MM.1S (cell line): Measurements from ENCODE around the gene RGPD3.
"Not testable (repeated sequence)": the region's sequence is repeated elsewhere in the genome, so short reads cannot be mapped to it uniquely, and the experiment has no call there.

Source experiments
- DNase-seq: peaks from one replicate; pipeline ENCODE4 v3.0.0-alpha.2; 2015
- H2AFZ ChIP-seq: fragments of 300-600 bp; sonication (generic); 2 replicates; pipeline ENCODE4 v1.6.0; 2016; ENCODE audit warnings: antibody characterized with exemption, low read length
- H3F3A ChIP-seq: fragments of 300-600 bp; sonication (generic); 2 replicates; pipeline ENCODE4 v1.6.1; 2016; ENCODE audit warnings: mild to moderate bottlenecking, antibody characterized with exemption, low read length, moderate library complexity, mixed read lengths; ENCODE audit not compliant: insufficient read depth
- H3K27ac ChIP-seq: fragments of 300-600 bp; sonication (generic); 2 replicates; pipeline ENCODE4 v1.5.1; 2016; ENCODE audit warnings: mild to moderate bottlenecking, low read length
- H3K27me3 ChIP-seq: fragments of 300-600 bp; sonication (generic); replicated peaks from 2 replicates; pipeline ENCODE4 v1.6.0; 2016; ENCODE audit warnings: low read length; ENCODE audit not compliant: insufficient read depth
- H3K36me3 ChIP-seq: fragments of 300-600 bp; sonication (generic); replicated peaks from 2 replicates; pipeline ENCODE4 v1.6.1; 2016; ENCODE audit warnings: mild to moderate bottlenecking, low read length, mixed read lengths; ENCODE audit not compliant: insufficient read depth
- H3K4me1 ChIP-seq: fragments of 300-600 bp; sonication (generic); 2 replicates; pipeline ENCODE4 v1.6.1; 2016; ENCODE audit warnings: low read length, mixed read lengths
- H3K4me2 ChIP-seq: fragments of 300-600 bp; sonication (generic); 2 replicates; pipeline ENCODE4 v1.6.0; 2016; ENCODE audit warnings: low read depth, low read length
- H3K4me3 ChIP-seq: fragments of 300-600 bp; sonication (generic); 2 replicates; pipeline ENCODE4 v1.5.1; 2016; ENCODE audit warnings: low read length, mixed read lengths
- H3K79me2 ChIP-seq: fragments of 300-600 bp; sonication (generic); 2 replicates; pipeline ENCODE4 v1.6.1; 2016; ENCODE audit warnings: mixed run types, low read length, mixed read lengths
- H3K9ac ChIP-seq: fragments of 300-600 bp; sonication (generic); 2 replicates; pipeline ENCODE4 v1.6.1; 2016; ENCODE audit warnings: low read length, mixed read lengths
- H3K9me2 ChIP-seq: fragments of 300-600 bp; sonication (generic); replicated peaks from 2 replicates; pipeline ENCODE4 v1.6.1; 2016; ENCODE audit warnings: mild to moderate bottlenecking, low read length, mixed read lengths; ENCODE audit not compliant: insufficient read depth
- H3K9me3 ChIP-seq: fragments of 300-600 bp; sonication (generic); replicated peaks from 2 replicates; pipeline ENCODE4 v1.6.1; 2016; ENCODE audit warnings: mild to moderate bottlenecking, low read length, mixed read lengths; ENCODE audit not compliant: insufficient read depth
- H4K20me1 ChIP-seq: fragments of 300-600 bp; sonication (generic); 2 replicates; pipeline ENCODE4 v1.6.1; 2016; ENCODE audit warnings: mild to moderate bottlenecking, low read length, moderate library complexity, mixed read lengths; ENCODE audit not compliant: insufficient read depth

RGPD3 gene

GRCh38 chr2:106511934-106512333 lies 43.7 kb upstream of the RGPD3 start:
- not testable (repeated sequence) for H3K27me3 ChIP-seq, H3K4me2 ChIP-seq, H3K4me3 ChIP-seq, H3K79me2 ChIP-seq, H3F3A ChIP-seq, H3K9me2 ChIP-seq, H3K36me3 ChIP-seq, H3K9ac ChIP-seq, DNase-seq, H3K27ac ChIP-seq, H2AFZ ChIP-seq, H3K9me3 ChIP-seq, H4K20me1 ChIP-seq, H3K4me1 ChIP-seq

GRCh38 chr2:106511476-106511901 lies 43.3 kb upstream of the RGPD3 start:
- H3K27ac ChIP-seq, H3K9ac ChIP-seq, H3K9me2 ChIP-seq, H3K79me2 ChIP-seq, DNase-seq, H3K4me1 ChIP-seq, H3K4me3 ChIP-seq, H3K9me3 ChIP-seq, H3K36me3 ChIP-seq, H3F3A ChIP-seq, H2AFZ ChIP-seq, H4K20me1 ChIP-seq, H3K27me3 ChIP-seq, H3K4me2 ChIP-seq: not testable (repeated sequence)

GRCh38 chr2:106510791-106511190 lies 42.6 kb upstream of the RGPD3 start:
- not testable (repeated sequence) for DNase-seq, H3F3A ChIP-seq, H3K27me3 ChIP-seq, H2AFZ ChIP-seq, H3K4me1 ChIP-seq, H3K79me2 ChIP-seq, H3K4me2 ChIP-seq, H4K20me1 ChIP-seq, H3K9ac ChIP-seq, H3K36me3 ChIP-seq, H3K4me3 ChIP-seq, H3K9me2 ChIP-seq, H3K27ac ChIP-seq, H3K9me3 ChIP-seq

GRCh38 chr2:106509374-106509770 lies 41.2 kb upstream of the RGPD3 start:
- H3K4me2 ChIP-seq, H2AFZ ChIP-seq, H3K9ac ChIP-seq, H3K4me1 ChIP-seq, DNase-seq, H3K27me3 ChIP-seq, H3K27ac ChIP-seq, H3K9me2 ChIP-seq, H3K9me3 ChIP-seq, H3F3A ChIP-seq, H3K36me3 ChIP-seq, H3K79me2 ChIP-seq, H3K4me3 ChIP-seq, H4K20me1 ChIP-seq: not testable (repeated sequence)

GRCh38 chr2:106508660-106509373 lies 40.6 kb upstream of the RGPD3 start:
- not testable (repeated sequence) for H3K27ac ChIP-seq, H2AFZ ChIP-seq, H3F3A ChIP-seq, H4K20me1 ChIP-seq, DNase-seq, H3K27me3 ChIP-seq, H3K9ac ChIP-seq, H3K4me3 ChIP-seq, H3K9me2 ChIP-seq, H3K9me3 ChIP-seq, H3K79me2 ChIP-seq, H3K36me3 ChIP-seq, H3K4me2 ChIP-seq, H3K4me1 ChIP-seq

GRCh38 chr2:106506002-106506687 lies 37.9 kb upstream of the RGPD3 start:
- H3K4me1 ChIP-seq, DNase-seq, H3K79me2 ChIP-seq, H3K4me2 ChIP-seq, H3K9me2 ChIP-seq, H3K4me3 ChIP-seq, H2AFZ ChIP-seq, H3K27me3 ChIP-seq, H3K27ac ChIP-seq, H3K36me3 ChIP-seq, H4K20me1 ChIP-seq, H3K9ac ChIP-seq, H3K9me3 ChIP-seq, H3F3A ChIP-seq: not testable (repeated sequence)

GRCh38 chr2:106504787-106505186 lies 36.6 kb upstream of the RGPD3 start:
- H3K36me3 ChIP-seq, H3F3A ChIP-seq, H3K4me1 ChIP-seq, DNase-seq, H3K4me3 ChIP-seq, H3K9me3 ChIP-seq, H3K9ac ChIP-seq, H3K9me2 ChIP-seq, H3K27ac ChIP-seq, H2AFZ ChIP-seq, H3K4me2 ChIP-seq, H3K27me3 ChIP-seq, H3K79me2 ChIP-seq, H4K20me1 ChIP-seq: not testable (repeated sequence)

GRCh38 chr2:106504192-106504591 lies 36.0 kb upstream of the RGPD3 start:
- not testable (repeated sequence) for H3K27me3 ChIP-seq, H3K79me2 ChIP-seq, H3K27ac ChIP-seq, DNase-seq, H3K9ac ChIP-seq, H2AFZ ChIP-seq, H3K9me2 ChIP-seq, H3K4me3 ChIP-seq, H3F3A ChIP-seq, H3K4me2 ChIP-seq, H3K36me3 ChIP-seq, H3K9me3 ChIP-seq, H4K20me1 ChIP-seq, H3K4me1 ChIP-seq
